H1 (cell line): Measurements from ENCODE around the gene RBMS1. TPM values are rescaled to one million over a fixed set of nuclear protein-coding genes. Genes with fewer than 3 reads are reported as not detected.

ENCODE experiments used
- CHD7 ChIP-seq: fragments of 300-600 bp; sonication (generic); IDR thresholded peaks from 2 replicates; pipeline ENCODE4 v1.7.1; 2012; ENCODE audit warnings: low read length, moderate library complexity, mild to moderate bottlenecking, inconsistent platforms; ENCODE audit not compliant: insufficient replicate concordance
- CTBP2 ChIP-seq: IDR thresholded peaks from 2 replicates; pipeline ENCODE4 v1.7.0; 2011; ENCODE audit warnings: borderline replicate concordance, mild to moderate bottlenecking, moderate library complexity, mixed read lengths, low read length; ENCODE audit not compliant: insufficient read depth, insufficient read length
- NRF1 ChIP-seq: IDR thresholded peaks from 2 replicates; pipeline ENCODE4 v1.6.1; 2011; ENCODE audit warnings: mild to moderate bottlenecking, low read depth, low read length, improper control_type of control experiment
- POLR2A ChIP-seq, 2 experiments: IDR thresholded peaks; 1 replicate in 1 of 2; 2 replicates in 1 of 2; pipeline ENCODE4 v1.6.1; 2011; ENCODE audit warnings: low read depth in 2 of 2, low read length in 2 of 2, mild to moderate bottlenecking in 2 of 2; ENCODE audit errors: control extremely low read depth in 1 of 2
- SP2 ChIP-seq: IDR thresholded peaks from 2 replicates; pipeline ENCODE4 v1.6.1; 2012; ENCODE audit warnings: mild to moderate bottlenecking, low read length, inconsistent platforms
- polyA plus RNA-seq, 7 experiments: library from polyadenylated mRNA; depleted of rRNA in 3 of 7; stranded (reverse) in 5 of 7; unstranded in 2 of 7; fragments of >200 nt in 5 of 7; fragments of 200-250 nt in 2 of 7; gene quantifications; 1 replicate in 5 of 7; 2 replicates in 1 of 7; 4 replicates in 1 of 7; pipeline versions ENCODE4 v1.2.1 to v1.2.3, GENCODE V29; 2011 to 2013; ENCODE audit warnings: missing spikeins in 2 of 7, mixed read lengths in 2 of 7
- total RNA-seq: library from RNA; stranded (reverse); fragmentation: NEBNext Ultra II Directional; extraction: Animal tissue kit (Norgen Biotek cat#: 25700); gene quantifications from 2 replicates; pipeline ENCODE4 v1.2.1, GENCODE V29; 2021

RBMS1 gene
- total and polyA plus RNA-seq, 2 of the 8 experiments (the other 6 are each of a cell fraction or from before 2014, with no cell fraction given), result 53.7 to 60.0 TPM

- TF ChIP-seq CHD7 (no peak), POLR2A (IDR thresholded peaks at IDR 0.05; ENCODE audit: control extremely low read depth in 1 of 2, low read depth in 2 of 2, low read length in 2 of 2) (no peak), NRF1 (no peak), CTBP2 (no peak), SP2 (no peak)
Observed at GRCh38 chr2:160254189-160254762, 239.3 kb downstream of the RBMS1 start (continued).
